Transverse colon (tissue), 4 donors: ENCODE results near the gene ACHE. TPM values are rescaled to one million over a fixed set of nuclear protein-coding genes. Genes with fewer than 3 reads are reported as not detected.

Experiments used
- DNase-seq: peaks from one replicate; pipeline ENCODE4 v3.0.0-alpha.2; 2019
- H3K27ac ChIP-seq, 4 donors: fragments of 200-600 bp; sonication (generic); 2 replicates each; pipeline ENCODE4 v1.5.1; 2016 to 2018; ENCODE audit warnings: inconsistent platforms in 4 of 4
- H3K27me3 ChIP-seq: fragments of 200-600 bp; sonication (generic); 2 replicates; pipeline ENCODE4 v1.5.1; 2017; ENCODE audit warnings: inconsistent platforms
- H3K36me3 ChIP-seq, 4 donors: fragments of 200-600 bp; sonication (generic); 2 replicates each; pipeline ENCODE4 v1.5.1; 2017 to 2019; ENCODE audit warnings: inconsistent platforms in 4 of 4
- H3K4me1 ChIP-seq, 4 donors: fragments of 200-600 bp; sonication (generic); 2 replicates each; pipeline ENCODE4 v1.5.1; 2017 to 2020; ENCODE audit warnings: inconsistent platforms in 4 of 4
- H3K4me3 ChIP-seq, 4 donors: fragments of 200-600 bp; sonication (generic); 1 replicate in 1 of 4; 2 replicates in 3 of 4; pipeline versions ENCODE4 v1.5.1 to v1.6.1; 2017 to 2019; ENCODE audit warnings: inconsistent platforms in 4 of 4
- H3K9me3 ChIP-seq, 2 donors: fragments of 200-600 bp; sonication (generic); 2 replicates each; pipeline ENCODE4 v1.5.1; 2017 to 2019; ENCODE audit warnings: inconsistent platforms in 2 of 2
- EP300 ChIP-seq: sonication (generic); formaldehyde crosslinking; IDR thresholded peaks from one replicate; pipeline ENCODE4 v1.6.1; 2017; ENCODE audit warnings: antibody characterized with exemption, low read depth
- POLR2A ChIP-seq: fragments of 450-650 bp; IDR thresholded peaks from one replicate; pipeline ENCODE4 v1.6.1; 2016; ENCODE audit warnings: antibody characterized with exemption, mild to moderate bottlenecking, moderate library complexity
- POLR2AphosphoS5 ChIP-seq, 3 donors: sonication (generic); formaldehyde crosslinking; IDR thresholded peaks; one replicate each; pipeline ENCODE4 v1.6.1; 2016; ENCODE audit warnings: antibody characterized with exemption in 3 of 3
- WGBS, 2 donors: methylation state at CpG; one replicate each; pipeline ENCODE4 v1.1.5; 2018; ENCODE audit warnings: low coverage in 1 of 2; 5-methylcytosine and 5-hydroxymethylcytosine counted together
- in situ Hi-C, 4 donors: fragments of 200-750 bp; cut with MboI; loops; one replicate each; pipeline versions ENCODE4 v1.15.0 to v1.15.1; 2017; ENCODE audit warnings: low sequenced_read_pairs in 3 of 4, low pct_ligation_motif_present in 1 of 4, low pct_unique_long_range_greater_than_20kb in 1 of 4
- intact Hi-C: fragments of 100-400 bp; cut with DNase I; formaldehyde crosslinking; loops from one replicate; pipeline ENCODE4 v1.15.1; 2023; ENCODE audit warnings: low total_unique reads
- total RNA-seq, 4 donors: library from RNA; depleted of rRNA; stranded (reverse); fragments of >200 nt; gene quantifications; one replicate each; pipeline ENCODE4 v1.1.0, GENCODE V29; 2016
- TF ChIP-seq, protein P1 (sequence below), 5 experiments: fragments of 200-600 bp in 3 of 5; fragments of 450-650 bp in 2 of 5; sonication (generic) in 3 of 5; IDR thresholded peaks; 1 replicate in 2 of 5; 2 replicates in 3 of 5; pipeline ENCODE4 v1.5.1; 2016 to 2017; ENCODE audit warnings: antibody characterized with exemption in 5 of 5, inconsistent platforms in 3 of 5, mild to moderate bottlenecking in 2 of 5, moderate library complexity in 1 of 5

The ACHE gene
- total RNA-seq, 4 donors from 2014 or later = 3.8 to 29.9 (median 14.3) TPM

DNA sequence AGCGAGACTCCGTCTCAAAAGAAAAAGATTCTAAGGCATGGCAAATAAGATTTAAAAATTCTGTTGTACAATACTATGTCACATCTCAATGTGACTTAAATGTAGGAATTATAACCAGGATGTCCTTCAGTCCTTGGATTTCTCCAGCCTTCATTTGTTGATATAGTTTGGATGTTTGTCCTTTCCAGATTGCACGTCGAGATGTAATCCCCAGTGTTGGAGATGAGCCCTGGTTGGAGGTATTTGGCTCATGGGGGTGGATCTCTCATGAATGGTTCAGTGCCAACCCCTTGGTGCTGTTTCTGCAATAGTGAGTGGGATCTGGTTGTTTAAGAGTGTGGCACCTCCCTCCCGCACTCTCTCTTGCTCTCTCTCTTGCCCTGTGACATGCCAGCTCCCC is 12.8 kb upstream of the ACHE start:
- no peak for DNase-seq
- TF ChIP-seq EP300 = no peak
- TF ChIP-seq POLR2A = no peak
- TF ChIP-seq, protein P1, sequence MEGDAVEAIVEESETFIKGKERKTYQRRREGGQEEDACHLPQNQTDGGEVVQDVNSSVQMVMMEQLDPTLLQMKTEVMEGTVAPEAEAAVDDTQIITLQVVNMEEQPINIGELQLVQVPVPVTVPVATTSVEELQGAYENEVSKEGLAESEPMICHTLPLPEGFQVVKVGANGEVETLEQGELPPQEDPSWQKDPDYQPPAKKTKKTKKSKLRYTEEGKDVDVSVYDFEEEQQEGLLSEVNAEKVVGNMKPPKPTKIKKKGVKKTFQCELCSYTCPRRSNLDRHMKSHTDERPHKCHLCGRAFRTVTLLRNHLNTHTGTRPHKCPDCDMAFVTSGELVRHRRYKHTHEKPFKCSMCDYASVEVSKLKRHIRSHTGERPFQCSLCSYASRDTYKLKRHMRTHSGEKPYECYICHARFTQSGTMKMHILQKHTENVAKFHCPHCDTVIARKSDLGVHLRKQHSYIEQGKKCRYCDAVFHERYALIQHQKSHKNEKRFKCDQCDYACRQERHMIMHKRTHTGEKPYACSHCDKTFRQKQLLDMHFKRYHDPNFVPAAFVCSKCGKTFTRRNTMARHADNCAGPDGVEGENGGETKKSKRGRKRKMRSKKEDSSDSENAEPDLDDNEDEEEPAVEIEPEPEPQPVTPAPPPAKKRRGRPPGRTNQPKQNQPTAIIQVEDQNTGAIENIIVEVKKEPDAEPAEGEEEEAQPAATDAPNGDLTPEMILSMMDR (IDR thresholded peaks at IDR 0.05) = no peak
- TF ChIP-seq POLR2AphosphoS5 (IDR thresholded peaks at IDR 0.05) = no peak
- Histone ChIP-seq H3K4me3 (no peak overlapping the region), H3K27me3 (no peaks in the 10 kb centered on the region), H3K9me3 (no peaks in the 10 kb centered on the region), H3K4me1 (peaks cover 0 to 18% (median 5%) of the 10 kb centered on the region in 4 donors), H3K27ac (no peak overlapping the region), H3K36me3 (no peaks in the 10 kb centered on the region)
- in situ Hi-C loops = loop anchor here in 1 of 4 donors (10.0 kb wide), 1 partner anchor 146 kb away; no protein-coding TSS in a partner anchor
- 92 to 94% methylated on average over 2 to 5 of the region's 5 CpGs for WGBS, 2 donors
- intact Hi-C loops = loop anchor here (5.0 kb wide), 1 partner anchor 269 kb away; no protein-coding TSS in a partner anchor

DNA sequence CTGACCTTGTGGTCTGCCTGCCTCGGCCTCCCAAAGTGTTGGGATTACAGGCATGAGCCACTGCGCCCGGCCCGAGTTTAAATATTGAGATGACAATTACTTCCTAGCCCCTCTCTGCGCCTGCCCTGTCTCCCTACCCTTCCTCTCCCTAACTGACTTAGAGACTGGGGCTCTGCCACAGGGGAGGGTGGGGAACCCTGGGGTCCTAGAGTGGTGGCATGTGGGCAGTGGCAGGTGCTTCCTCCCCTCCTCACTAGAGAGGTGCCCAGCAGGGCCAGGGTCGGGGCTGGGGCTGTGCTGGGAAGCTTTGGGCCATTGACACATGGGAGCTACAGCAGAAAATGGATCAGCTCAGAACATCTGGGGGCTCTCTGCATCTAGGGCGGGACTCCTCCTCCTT is 7.0 kb upstream of the ACHE start:
- peak overlapping the region; percentile 66 to 76 (median 72) for H3K27ac ChIP-seq
- TF ChIP-seq POLR2AphosphoS5 (IDR thresholded peaks at IDR 0.05) (no peak), EP300 (no peak), POLR2A (no peak)
- TF ChIP-seq, protein P1 (IDR thresholded peaks at IDR 0.05) = no peak
- 83% methylated on average over 7 of the region's 7 CpGs; no CpG with 5 or more reads in 1 of the 2 donors for WGBS, 2 donors
- no peaks in the 10 kb centered on the region for H3K36me3 ChIP-seq
- intact Hi-C loops (no loop called here), in situ Hi-C loops (loop anchor here in 2 of 4 donors (5.0 to 10.0 kb wide), 2 partner anchors 150 to 152 kb away; no protein-coding TSS in a partner anchor)
- DNase-seq = no peak
- no peaks in the 10 kb centered on the region for H3K9me3 ChIP-seq
- peaks cover 0 to 16% (median 4%) of the 10 kb centered on the region in 4 donors for H3K4me1 ChIP-seq
- peaks cover 18% of the 10 kb centered on the region for H3K27me3 ChIP-seq
- no peak overlapping the region for H3K4me3 ChIP-seq

GRCh38 chr7:100901921-100902332 is 6.2 kb upstream of the ACHE start:
- in situ Hi-C loops (loop anchor here in 2 of 4 donors (5.0 to 10.0 kb wide), 2 partner anchors 150 to 153 kb away; no protein-coding TSS in a partner anchor), intact Hi-C loops (no loop called here)
- peak; percentile 73 for DNase-seq
- TF ChIP-seq, protein P1 (IDR thresholded peaks at IDR 0.05) = peak in 1 of 5 experiments; percentile 5
- TF ChIP-seq EP300 = no peak
- TF ChIP-seq POLR2AphosphoS5 (IDR thresholded peaks at IDR 0.05) = peak in 2 of 3 donors; percentile 68 to 76
- no peak for TF ChIP-seq POLR2A
- Histone ChIP-seq H3K27me3 (peaks cover 25% of the 10 kb centered on the region), H3K36me3 (no peaks in the 10 kb centered on the region), H3K4me1 (peaks cover 0 to 21% (median 10%) of the 10 kb centered on the region in 4 donors), H3K4me3 (no peak overlapping the region), H3K27ac (peak overlapping the region; percentile 68 to 76 (median 72)), H3K9me3 (no peaks in the 10 kb centered on the region)
- WGBS, 2 donors = 36 to 50% methylated on average over 1 to 5 of the region's 5 CpGs

DNA sequence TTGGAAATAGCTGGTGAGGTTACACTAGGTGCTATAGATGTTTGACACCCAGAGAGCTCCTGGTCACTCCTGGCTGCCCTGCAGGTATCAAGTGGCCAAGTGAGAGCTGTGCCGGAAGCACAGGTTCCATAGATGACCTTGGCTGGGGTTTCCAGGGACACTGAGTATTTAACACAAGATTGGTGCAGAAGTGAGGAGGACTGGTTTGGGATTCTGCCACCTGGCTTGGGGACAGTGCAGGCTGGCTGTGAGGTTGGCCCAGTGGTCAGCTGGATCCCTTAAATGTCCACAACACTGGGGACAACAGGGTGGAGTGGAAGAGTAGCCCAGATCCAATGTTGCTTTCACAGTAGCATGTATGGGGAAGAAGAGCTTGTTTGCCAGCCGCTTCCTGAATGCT is 5.3 kb upstream of the ACHE start:
- no peaks in the 10 kb centered on the region for H3K36me3 ChIP-seq

More for the DNA sequence above, 5.3 kb upstream of the ACHE start:
- DNase-seq = no peak
- TF ChIP-seq POLR2A (no peak), EP300 (no peak)
- Histone ChIP-seq H3K4me1 (peaks cover 7 to 29% (median 17%) of the 10 kb centered on the region in 4 donors), H3K4me3 (no peak overlapping the region), H3K9me3 (no peaks in the 10 kb centered on the region), H3K27ac (peak overlapping the region in 3 of 4 donors; percentile 68 to 76 (median 75)), H3K27me3 (peaks cover 32% of the 10 kb centered on the region)
- intact Hi-C loops = no loop called here
- WGBS, 2 donors = 90 to 92% methylated on average over 1 to 2 of the region's 2 CpGs
- in situ Hi-C loops = loop anchor here in 2 of 4 donors (5.0 to 10.0 kb wide), 2 partner anchors 151 to 154 kb away; no protein-coding TSS in a partner anchor
